Eye (tissue), 1 donor: ENCODE data around the gene SLC12A7.
"Not testable (repeated sequence)": the region's sequence is repeated elsewhere in the genome, so short reads cannot be mapped to it uniquely, and the experiment has no call there.

Source experiments
- DNase-seq: peaks from one replicate; pipeline ENCODE4 v3.0.0-alpha.2; 2015

The SLC12A7 gene

DNA sequence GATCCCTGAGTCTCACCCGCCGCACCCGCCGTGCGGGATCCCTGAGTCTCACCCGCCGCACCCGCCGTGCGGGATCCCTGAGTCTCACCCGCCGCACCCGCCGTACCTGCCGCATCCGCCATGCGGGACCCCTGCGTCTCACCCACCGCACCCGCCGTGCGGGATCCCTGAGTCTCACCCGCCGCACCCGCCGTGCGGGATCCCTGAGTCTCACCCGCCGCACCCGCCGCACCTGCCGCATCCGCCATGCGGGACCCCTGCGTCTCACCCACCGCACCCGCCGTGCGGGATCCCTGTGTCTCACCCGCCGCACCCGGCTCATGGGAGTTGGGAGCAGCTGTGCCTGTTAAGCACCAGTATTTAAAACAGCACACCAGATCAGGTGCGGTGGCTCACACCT lies 50.6 kb downstream of the SLC12A7 start:
- not testable (repeated sequence) for DNase-seq

DNA sequence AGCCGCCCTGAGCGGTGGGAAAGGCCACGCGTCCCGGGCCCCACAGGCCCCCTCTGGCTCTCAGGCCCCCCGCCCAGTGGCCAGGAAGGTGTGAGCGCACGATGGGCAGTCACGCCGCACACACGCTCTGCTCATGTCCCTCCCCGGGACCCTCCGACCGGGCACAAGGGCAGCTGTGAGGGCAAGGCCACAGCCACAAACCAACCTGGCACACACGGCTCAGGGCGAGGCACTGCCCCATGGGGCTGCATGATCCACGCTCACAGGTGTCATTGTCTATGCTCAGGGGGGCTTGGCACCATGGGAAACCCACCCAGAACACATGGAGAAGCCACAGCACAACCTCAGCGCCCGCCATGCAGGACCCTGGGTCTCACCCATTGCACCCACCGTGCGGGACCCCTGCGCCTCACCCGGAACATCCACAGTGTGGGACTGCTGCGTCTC lies 51.3 kb downstream of the SLC12A7 start:
- DNase-seq: no peak

DNA sequence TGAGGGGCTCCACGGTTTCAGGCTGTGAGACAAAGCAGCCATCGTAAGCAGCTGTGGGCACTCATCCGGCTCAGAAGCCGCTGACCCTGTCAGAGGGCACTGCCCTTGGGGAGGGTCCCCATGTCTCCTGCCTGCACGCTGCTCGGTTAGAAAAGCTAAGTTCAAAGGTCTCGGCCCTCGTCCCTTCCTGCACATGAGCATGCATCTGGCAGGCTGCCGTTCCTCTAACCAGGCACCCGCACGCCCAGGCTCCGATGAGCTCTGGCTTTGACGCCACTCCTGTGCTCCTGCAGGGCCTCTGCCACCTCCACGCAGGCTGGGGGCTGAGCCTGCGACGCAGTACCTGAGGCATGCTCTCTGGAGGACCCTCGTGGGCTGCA lies 52.0 kb downstream of the SLC12A7 start:
- DNase-seq: no peak

DNA sequence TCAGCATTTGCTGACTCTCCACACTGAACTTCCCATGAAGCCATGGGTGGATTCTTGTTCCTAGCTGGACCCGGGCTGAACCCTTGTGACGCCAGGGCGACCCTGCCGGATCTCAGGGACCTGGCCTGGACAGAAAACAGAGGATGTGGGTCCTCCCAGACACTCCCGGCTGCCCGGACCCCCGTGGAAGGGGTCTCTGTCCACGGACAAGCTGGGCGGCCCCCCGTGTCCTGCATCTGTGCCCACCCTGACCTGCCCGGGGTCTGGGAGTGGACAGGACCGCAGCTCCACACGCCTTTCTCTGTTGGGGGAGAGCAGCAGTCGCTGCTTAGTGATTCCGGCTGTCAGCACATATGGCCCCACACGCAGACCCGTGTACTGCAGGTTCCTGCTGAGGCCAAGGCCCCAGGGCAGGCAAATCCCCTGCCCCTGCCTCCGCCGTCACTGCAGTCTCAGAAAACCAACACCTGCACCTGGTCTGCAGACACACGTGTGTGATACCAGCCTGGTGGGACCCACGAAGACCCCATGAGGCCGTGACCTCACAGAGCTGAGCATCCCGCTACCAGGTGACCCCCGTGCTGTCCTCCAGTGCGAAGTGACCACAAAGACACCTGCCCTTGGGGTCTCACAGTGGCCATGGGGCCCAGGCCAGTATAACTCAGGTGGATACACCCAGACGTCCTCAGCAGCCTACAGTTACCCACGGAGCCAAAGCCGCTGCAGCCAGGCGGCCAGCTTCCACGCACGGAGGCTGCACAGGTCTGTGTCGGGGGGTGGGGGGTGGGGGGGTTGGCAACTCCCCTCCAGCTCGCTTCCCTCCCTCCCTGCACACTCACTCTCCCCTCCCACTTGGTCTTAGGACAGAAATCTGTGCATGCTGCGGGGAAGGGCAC lies 52.6 kb downstream of the SLC12A7 start:
- no peak for DNase-seq

DNA sequence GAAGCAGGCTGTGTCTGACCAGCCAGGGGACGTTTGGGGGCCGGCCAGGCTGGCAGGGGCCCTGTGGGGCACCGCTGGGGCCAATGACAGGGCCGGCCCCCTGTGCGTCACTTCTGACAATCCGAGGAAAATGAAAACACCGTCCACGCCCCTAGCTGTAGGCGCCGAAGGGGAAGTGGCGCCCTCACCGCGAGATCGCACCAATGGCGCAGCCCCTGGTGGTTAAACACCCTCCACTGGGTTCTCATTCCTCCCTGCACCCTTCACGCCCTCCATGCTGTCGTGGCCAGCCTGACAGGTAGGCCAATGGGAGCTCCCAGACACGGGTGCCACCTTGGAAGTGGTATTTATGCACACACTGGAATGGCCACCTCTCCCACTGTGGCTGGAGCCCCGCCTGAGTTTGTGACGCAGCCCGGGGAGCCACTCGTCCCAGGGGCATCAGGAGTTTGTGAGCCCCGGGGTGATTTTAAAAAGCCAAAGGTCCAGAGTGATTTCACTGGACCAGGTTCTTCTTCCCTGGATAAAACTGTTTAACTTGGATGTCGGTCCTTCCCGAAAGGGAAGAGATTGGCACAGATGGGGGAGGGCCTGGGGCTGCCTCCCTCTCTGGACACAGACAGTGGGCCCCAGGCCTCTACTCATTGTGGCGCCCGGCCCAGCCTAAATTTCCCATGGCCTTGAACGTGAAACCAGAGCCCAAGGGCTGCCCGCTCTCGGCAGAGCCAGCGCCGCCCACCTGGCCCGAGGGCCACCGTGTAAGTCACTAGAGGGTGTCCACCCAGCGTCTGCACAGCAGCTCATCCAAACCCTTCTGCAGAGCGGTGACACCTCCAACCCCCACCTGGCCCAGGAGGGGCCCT lies 53.5 kb downstream of the SLC12A7 start:
- no peak for DNase-seq

DNA sequence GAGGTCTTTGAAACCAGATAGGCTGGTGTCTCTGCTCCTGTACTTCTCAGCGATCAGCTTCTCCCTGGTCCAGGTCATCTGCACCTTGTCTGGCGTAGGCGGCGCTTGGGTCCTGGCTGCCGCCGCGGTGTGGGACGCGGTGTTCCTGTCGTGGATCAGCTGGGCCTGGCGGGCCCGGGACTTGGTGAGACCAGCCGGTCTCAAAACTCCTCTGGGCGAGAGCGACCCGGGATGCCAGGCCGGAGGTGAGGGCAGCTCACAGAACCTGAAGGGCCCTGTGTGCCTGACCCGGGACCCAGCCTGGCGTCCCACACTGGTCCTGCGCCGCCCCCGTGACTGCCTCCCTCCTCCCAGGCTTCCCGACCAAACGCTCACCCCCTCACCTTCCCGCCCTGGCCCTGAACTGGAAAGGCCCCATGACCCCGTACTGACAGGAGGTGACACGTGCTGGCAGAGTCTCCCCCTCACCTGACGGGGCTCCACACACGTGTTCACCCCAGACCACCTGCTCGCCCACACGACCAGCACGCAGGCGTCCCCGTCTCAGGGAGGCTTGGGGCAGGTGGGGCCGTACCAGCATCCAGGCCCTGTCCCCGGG lies 54.3 kb downstream of the SLC12A7 start:
- DNase-seq: no peak

DNA sequence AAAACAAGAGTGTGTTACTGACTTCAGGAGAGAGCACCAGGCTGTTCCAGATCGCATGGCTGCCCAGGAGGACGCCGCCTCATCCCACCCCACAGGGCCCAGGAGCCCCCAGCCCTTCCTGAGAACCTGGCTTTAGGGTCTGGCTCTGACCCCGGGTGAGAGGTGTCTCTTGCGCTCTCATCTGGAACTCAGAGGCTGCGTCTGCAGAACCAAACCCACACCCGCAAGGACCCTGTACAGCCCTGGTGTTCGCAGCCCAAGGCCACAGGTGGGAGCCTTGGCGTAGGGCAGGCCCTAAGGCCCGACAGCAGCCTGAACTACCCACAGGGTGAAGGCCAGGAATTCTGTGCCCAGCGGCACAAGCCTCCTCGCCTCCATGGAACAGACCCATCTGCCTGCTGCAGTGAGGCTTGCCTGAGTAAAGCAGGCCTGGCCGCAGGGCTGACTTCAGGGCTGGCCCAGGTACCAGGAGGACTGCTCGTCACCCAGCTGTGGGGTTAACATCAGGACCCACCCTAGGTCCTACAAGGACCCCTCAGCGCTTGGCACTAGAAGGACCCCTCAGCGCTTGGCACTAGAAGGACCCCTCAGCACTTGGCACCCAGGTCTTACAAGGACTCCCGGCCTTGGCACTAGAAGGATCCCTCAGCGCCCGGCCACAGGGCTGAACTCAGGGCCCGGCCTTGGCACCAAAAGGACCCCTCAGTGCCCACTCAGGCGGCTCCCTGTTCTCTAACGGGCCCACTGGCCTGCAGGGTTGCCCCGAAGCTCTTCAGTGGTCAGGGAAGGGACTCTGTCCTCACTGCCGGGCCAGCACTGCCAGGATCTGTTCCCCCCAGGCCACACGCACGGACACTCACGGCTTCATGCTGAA lies 55.0 kb downstream of the SLC12A7 start:
- no peak for DNase-seq

DNA sequence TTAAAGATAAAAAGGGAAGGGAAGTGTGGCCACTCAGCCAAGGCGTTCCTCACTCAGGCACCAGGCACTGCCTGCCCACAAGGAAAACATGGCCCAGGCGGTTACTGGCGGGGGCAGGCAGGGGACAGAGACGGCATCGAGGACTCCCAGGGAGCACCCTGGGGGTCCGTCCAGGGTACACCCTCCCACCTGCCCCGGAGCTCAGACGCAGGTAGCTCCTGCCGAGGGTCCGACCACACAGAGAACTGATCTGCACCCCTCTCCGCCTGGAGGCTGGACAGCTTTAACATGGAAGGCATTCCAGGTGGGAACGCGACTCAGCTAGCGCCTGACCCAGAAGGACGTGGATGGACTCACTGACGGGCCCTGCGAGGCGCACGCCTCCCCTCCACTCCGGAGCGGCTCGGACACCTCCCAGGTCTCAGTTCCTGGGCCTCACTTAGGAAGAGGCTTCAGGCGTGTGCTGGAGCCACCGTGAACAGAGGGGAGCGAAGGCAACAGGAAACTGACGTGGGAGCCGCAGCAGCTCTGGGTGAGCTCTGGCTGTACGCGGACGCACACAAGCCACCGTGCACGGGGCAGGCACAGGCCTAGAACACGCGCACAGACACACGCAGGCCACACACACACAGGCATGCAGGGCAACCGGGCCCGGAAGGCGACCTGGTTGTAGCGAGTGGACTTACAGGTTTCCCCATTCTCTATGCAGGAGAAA lies 55.8 kb downstream of the SLC12A7 start:
- no peak for DNase-seq

DNA sequence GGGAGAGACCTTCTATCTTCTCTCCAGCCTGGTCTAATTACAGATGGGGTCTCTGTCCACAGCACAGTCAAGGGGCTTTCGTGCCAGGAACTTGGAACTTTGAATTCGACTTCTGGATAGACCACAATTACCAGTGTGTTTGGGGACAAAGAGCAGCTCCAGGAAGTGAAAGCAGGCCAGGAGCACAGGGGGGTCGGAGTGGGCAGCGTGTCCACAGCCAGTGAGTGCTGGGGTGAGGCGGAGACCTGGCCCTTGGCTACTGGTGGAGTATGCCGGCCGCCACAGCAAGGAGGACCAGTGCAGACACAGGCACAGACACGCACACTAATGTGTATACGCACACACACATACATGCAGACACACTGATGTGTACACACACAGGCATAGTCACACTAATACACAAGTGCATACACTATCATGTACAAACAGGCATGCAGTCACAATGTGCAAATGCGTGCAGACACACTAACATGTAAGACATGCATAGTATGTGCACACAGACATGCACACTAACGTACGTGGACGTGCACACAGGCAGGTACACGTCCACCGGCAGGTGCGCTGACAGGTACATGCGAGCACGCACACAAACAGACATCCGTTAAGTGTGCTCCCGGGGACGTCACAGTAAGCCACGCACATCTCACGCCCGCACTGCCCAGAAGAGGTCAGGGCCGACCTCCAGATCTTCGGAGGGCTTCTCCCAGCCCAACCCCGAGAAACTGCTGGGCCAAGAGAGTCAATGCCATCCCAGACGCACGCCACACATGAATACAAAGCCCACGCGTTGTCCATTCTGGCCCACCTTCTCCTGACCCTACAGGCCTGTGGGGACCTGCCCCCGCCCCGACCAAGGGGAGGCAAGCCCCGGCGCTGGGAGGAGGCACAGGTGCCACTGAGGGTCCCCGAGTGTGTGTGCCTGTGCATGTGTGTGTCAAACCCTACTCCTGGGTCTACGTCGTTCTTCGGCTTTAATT lies 56.8 kb downstream of the SLC12A7 start:
- no peak for DNase-seq

DNA sequence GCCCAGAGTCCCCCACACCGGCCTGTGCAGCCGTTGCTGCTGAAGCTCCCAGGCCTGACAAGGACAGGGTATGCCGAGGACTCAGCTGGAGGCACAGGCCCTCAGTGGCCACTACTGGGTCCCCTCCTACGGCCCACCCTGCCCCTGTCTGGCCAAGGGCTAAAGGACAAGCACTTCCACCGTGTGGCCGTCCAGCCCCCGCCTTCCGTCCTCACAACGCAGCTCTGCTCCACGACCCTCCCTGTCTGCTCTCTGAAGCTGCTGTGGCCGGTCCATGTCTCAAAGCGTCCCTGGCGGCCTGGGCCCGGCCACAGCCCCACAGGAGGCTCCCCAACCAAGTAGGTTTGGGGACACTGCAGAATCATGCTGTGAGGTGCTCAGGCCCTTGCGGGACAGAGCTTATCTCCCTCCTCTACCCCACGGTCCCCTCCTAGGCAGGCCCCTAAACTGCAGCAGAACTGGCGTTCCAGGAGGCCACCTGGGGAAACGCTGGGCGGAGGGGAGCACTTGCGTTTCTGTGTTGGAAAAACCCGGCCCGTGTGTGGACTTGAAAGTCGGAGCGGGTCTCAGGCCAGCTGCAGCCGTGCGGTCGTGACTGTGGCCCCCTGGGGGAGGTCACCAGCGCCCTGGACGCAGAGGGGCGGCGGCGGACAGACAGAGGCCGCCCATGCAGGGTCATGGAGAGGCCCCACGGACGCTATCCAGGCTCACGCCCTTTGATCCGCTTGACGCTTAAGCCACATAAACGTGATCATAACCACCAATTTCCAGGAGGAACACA lies 57.7 kb downstream of the SLC12A7 start:
- DNase-seq: no peak

DNA sequence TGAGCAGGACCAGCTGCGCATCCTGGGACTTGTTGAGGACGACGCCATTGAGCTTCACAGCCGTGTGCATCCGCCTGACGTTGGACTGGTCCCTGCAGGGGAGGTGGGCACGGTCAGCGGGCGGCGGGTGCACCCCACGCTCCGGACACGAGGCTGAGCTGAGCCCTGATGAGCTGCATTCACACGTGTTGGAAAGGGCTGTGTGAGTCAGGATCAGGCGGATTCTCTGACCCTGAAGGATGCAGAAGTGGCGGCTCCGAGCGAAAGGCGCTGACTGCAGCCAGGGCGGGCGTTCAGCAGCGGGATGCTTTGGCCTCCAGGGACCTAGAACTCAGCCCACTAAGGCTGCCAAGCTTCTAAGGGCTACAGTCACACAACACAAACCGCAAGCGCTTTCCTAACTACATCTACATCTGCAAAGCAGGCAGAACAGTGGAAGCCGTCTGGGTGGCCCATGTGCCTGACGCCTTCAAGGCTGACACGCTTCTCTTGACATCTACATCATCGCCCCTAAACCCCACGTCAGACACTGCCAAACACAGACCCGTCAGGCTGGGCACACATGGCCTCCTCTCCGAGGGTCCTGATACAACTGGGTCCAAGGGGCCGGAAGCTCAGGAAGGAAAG lies 58.4 kb downstream of the SLC12A7 start:
- peak; percentile 41 for DNase-seq

DNA sequence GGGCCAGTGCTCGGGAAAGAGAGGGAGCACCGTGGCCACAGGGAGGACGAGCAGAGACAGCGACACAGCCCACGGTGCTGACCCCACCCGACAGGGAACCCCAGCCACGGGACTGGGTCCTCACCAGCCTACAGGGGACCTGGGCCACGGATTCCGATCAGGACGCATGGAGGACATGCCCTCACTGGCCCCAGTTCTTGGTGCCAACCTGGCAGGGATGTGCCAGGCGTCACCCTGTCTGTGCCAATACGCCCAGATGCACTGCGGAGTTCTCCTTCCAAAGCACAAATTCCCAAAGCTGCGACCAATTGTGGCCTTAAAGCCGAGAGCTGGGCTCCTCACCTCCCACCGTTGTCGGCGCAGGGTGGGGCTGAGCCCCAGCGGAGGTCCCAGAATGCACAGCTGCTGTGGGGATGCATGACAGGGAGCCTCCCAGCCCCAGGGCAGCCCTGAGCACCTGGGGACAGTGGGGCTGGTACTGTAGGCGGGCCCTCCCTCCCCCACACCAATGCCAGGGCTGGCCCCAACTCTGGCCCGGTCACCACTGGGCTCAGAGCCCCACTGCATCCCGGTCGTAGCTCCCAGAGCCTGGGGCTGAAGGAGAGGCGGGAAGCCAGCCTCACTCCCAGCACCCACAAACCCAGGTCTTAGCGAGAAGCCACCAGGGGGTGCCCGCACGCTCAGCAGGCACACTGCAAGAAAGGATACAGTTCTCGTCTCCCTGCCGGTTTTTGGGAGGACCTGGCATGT lies 59.0 kb downstream of the SLC12A7 start:
- no peak for DNase-seq

DNA sequence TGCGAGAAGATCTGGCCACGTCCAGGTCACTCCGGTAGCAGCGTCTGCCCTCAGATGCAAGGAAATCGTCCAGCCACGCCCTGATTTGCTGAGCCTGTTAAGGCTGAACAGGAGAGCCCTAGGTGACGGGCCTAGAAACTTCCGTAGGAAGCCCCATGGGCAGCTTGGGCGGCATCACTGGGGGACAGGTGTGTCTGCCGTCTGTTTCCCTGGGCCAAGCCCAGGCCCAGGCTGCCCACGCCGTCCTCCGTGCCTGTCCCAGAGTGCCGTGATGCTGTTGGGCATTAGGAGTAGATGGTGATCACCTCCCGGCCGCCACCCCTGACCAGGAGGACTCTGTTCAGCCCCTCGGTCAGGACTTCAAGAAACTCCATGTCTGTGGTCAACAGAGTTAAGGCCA lies 59.8 kb downstream of the SLC12A7 start:
- DNase-seq: no peak

DNA sequence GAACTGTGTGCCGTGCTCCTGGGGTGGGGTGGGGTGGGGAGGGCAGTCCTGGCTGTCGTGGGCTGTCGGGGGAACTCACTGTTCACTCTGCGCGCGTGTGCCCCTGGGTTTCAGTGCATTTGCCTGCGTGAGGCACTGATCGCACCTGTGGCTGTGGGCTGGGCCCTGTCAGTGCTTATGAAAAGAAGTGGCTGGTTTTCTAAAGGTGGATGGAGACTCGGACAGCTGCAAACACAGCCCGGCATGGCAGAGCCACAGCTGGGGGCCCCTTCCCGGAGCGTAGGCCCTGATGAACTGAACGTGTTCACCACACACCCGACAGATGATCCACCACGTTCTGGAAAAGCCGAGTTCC lies 60.5 kb downstream of the SLC12A7 start:
- no peak for DNase-seq

DNA sequence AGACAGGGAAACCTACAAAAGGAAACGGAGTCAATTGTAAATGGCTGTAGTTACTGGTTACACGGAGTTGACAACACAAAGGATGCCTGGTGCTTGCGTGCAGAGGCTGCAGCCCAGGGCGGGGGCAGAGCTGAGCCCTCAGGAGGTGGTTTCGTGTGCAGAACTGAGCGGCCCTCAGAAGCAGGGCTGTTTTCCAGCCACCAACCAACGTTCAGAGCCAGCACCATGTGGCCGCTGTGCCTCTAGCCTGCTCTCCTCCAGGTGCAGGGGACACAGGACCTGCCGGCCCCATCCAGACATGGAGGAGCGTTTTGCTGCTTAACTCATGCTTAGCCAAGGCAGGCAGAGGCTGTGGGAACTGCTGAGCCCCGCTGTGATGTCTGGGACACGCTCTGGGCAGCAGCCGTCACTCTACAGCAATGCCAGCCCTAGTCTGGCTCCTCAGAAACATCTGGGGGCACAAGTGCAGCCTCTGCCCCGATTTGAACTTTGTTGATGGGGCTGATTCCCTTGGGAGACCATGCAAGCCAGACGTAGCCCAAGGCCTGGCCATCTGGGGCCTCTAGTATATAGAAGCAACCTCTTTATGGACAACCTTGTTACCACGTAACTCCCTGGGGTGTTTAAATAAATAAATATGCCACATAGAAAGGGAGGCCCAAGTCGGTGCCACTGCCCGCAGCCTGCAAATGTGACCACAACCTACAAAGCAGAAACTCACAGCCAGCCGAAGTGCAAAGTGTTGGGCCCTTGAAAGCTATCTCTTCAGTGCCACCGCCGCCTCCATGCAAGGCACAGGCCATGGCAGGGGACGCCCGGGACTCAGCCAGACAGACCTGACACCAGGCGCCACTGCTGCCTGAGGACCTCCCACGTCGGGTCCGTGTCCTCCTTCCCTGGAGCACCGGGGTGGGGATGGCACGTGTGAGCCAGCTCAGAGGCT lies 61.2 kb downstream of the SLC12A7 start:
- DNase-seq: peak; percentile 48

DNA sequence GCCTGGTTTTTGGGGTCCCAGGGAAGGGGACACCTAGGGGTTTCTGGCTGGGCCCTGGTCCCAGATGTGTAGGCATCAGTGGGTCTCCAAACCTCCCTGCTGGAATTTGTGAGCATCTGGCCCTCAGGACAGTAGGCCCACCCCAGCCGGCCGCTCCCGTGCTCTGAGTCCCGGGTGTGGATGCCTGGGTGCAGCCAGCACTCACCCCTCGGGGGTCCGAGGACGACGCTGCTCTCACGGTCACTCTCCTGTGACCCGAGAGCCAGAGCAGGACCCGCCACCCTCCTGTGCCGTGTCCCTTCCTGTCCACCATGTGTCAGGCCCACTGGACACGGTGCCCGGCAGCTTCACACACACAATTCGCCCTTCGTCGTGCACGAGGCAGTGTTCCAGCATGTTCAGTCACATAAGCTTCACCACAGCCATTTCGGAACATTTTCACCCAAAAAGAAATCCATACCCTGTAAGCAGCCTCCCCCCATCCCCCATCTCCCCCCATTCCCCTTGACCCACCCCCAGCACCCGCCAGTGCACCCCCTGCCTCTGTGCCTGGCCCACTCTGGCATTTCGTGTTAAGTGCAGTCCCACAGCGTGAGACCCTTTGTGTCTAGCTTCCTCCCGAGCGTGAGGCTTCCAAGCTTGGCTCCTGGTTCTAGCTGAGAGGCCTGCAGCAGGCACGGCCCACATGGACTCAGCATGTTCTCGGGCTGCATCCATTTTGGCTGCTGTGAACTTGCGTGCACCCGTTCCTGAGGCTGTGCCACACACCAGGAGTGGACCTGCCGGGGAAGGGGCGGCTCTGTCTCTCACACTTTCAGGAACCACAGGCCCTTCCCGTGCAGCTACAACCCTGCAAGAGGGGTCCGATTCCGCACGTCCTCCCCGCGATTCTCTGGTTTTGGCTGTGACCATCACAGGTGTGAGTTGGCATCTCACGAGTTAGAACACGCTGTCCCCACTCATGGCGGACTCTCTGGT lies 62.7 kb downstream of the SLC12A7 start:
- DNase-seq: no peak
